ENCODE data around the gene SORCS3. TPM values are rescaled to one million over a fixed set of nuclear protein-coding genes. Genes with fewer than 3 reads are reported as not detected.

The SORCS3 gene
- total RNA-seq, 4 donors from 2014 or later: not detected

DNA sequence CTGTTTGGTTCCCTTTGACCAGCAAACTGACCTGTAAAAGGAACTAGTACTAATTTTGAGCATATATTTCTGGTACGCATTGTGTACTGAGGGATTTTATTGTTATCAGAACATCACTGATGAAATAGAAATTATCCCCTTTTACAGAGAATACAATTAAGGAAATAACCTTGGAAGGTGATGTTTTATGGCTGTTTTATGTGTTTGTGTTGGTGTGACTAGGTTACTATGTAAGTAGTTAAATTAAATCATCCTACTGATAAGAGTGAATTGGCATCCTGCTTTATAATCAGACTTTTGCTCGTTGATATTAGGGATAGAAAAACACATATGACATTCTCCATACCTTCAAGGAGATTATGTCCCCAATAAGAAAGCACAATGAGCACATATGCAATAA is 596.6 kb downstream of the SORCS3 start:
- H3K4me1 ChIP-seq: no peaks in the 10 kb centered on the region
- no peaks in the 10 kb centered on the region for H3K27me3 ChIP-seq
- no peaks in the 10 kb centered on the region for H3K9me3 ChIP-seq
- in situ Hi-C loops (cut with MboI; ENCODE audit: low sequenced_read_pairs in 4 of 4): no loop called here
- H3K36me3 ChIP-seq: no peaks in the 10 kb centered on the region
- TF ChIP-seq POLR2A (IDR thresholded peaks at IDR 0.05): no peak
- TF ChIP-seq, protein P1, sequence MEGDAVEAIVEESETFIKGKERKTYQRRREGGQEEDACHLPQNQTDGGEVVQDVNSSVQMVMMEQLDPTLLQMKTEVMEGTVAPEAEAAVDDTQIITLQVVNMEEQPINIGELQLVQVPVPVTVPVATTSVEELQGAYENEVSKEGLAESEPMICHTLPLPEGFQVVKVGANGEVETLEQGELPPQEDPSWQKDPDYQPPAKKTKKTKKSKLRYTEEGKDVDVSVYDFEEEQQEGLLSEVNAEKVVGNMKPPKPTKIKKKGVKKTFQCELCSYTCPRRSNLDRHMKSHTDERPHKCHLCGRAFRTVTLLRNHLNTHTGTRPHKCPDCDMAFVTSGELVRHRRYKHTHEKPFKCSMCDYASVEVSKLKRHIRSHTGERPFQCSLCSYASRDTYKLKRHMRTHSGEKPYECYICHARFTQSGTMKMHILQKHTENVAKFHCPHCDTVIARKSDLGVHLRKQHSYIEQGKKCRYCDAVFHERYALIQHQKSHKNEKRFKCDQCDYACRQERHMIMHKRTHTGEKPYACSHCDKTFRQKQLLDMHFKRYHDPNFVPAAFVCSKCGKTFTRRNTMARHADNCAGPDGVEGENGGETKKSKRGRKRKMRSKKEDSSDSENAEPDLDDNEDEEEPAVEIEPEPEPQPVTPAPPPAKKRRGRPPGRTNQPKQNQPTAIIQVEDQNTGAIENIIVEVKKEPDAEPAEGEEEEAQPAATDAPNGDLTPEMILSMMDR (IDR thresholded peaks at IDR 0.05 in 4 of 5, conservative IDR thresholded peaks at IDR 0.05 in 1 of 5): no peak
- DNase-seq (no peak), ATAC-seq (no peak)
- intact Hi-C loops (cut with DNase I; ENCODE audit: low total_unique reads): no loop called here
- no peak overlapping the region for H3K4me3 ChIP-seq
- no peak overlapping the region for H3K27ac ChIP-seq

DNA sequence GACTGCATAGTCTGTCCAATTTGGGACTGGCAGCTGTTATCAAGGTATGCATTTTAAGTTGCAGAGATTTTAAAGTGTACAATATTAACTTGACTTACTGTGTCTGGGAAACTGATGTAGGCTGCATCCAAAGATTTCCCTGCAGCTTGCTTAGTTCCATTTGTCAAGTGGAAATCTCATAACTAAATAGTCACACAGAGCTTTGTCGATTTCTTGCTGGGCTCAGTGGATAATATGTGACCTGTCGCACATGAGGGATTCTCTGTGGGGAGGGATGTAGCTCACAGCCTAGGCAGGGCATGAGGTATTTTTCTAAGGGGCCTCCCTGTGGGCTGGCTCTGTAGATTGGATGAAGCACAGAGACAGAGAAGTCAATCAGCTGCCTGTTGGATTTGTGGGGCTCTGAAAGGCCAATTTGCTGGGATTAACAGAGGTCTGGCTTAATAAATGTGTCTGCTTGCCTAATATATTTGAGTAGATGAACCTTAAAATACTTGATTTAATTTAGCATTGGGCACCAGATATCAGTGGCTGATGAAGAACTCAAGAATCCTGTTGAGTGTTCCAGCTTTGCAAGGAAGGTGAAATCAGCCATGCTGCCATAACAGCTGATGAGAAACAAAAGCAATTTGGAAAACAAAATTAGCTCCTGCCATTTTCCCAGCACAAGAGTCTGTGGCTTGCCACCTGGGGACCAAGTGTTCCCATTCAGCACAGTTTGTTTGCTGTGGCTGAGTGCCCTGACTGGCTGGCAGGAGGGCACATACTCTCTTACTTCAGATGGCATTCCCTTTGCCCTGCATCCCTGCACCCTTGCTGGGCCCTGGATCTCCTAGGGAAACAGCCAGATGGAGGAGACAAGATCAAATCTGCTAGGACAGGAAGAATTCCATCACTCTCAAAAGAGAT is 598.5 kb downstream of the SORCS3 start:
- no peak for ATAC-seq
- no peaks in the 10 kb centered on the region for H3K4me1 ChIP-seq
- no peaks in the 10 kb centered on the region for H3K36me3 ChIP-seq
- H3K9me3 ChIP-seq: no peaks in the 10 kb centered on the region
- DNase-seq: no peak
- no peaks in the 10 kb centered on the region for H3K27me3 ChIP-seq
- H3K27ac ChIP-seq: no peak overlapping the region
- H3K4me3 ChIP-seq: no peak overlapping the region
- in situ Hi-C loops (cut with MboI; ENCODE audit: low sequenced_read_pairs in 4 of 4) (no loop called here), intact Hi-C loops (cut with DNase I; ENCODE audit: low total_unique reads) (no loop called here)
- TF ChIP-seq, protein P1 (IDR thresholded peaks at IDR 0.05 in 4 of 5, conservative IDR thresholded peaks at IDR 0.05 in 1 of 5): no peak
- TF ChIP-seq POLR2A (IDR thresholded peaks at IDR 0.05): no peak

DNA sequence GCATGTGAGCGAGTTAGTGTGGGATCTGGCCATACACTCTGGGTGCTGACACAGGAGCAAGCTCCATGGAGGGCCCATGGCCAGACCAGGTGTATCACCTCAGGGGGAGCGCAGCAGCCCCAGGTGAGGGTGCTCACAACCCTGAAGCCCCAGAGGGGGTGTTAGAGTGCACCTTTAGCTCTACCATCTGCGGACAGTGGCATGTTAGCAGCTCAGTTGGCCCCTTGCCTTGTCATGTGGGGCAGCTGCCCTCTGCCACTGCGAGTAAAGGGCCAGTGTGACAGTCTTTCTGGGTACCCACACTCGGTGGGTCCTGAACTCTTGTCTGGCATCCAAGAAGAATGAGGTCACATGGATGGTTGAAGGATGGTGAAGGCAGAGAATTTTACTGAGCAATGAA is 600.2 kb downstream of the SORCS3 start:
- in situ Hi-C loops (cut with MboI; ENCODE audit: low sequenced_read_pairs in 4 of 4): no loop called here
- no peak for ATAC-seq

DNA sequence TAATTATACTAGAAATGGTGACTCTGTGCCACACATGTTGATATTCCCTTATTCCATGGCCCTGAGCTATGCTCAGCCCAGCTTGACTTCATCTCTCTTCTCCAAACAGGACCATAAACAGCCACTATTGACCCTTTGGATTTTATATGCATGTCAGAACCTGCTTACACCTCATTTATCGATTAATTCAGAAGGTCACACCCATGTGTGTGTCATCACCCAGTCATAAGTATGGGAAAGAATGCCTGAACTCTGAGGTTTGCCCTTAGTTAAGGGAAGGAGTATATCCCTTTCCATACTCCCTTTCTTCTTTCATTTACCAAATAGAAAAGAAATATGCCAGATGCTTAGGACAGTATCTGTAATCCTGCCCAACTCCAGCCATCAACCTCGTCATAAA is 602.3 kb downstream of the SORCS3 start:
- H3K4me3 ChIP-seq: no peak overlapping the region
- TF ChIP-seq, protein P1 (IDR thresholded peaks at IDR 0.05 in 4 of 5, conservative IDR thresholded peaks at IDR 0.05 in 1 of 5): no peak
- TF ChIP-seq POLR2A (IDR thresholded peaks at IDR 0.05): no peak
- in situ Hi-C loops (cut with MboI; ENCODE audit: low sequenced_read_pairs in 4 of 4) (no loop called here), intact Hi-C loops (cut with DNase I; ENCODE audit: low total_unique reads) (no loop called here)
- H3K27me3 ChIP-seq: no peaks in the 10 kb centered on the region
- ATAC-seq (no peak), DNase-seq (no peak)
- no peaks in the 10 kb centered on the region for H3K36me3 ChIP-seq
- H3K4me1 ChIP-seq: no peaks in the 10 kb centered on the region
- H3K9me3 ChIP-seq: no peaks in the 10 kb centered on the region
- no peak overlapping the region for H3K27ac ChIP-seq

More for the DNA sequence above, 600.2 kb downstream of the SORCS3 start:
- Histone ChIP-seq H3K36me3 (no peaks in the 10 kb centered on the region), H3K27ac (no peak overlapping the region), H3K27me3 (no peaks in the 10 kb centered on the region), H3K4me3 (no peak overlapping the region), H3K9me3 (no peaks in the 10 kb centered on the region), H3K4me1 (no peaks in the 10 kb centered on the region)
- intact Hi-C loops (cut with DNase I; ENCODE audit: low total_unique reads): no loop called here
- TF ChIP-seq, protein P1 (IDR thresholded peaks at IDR 0.05 in 4 of 5, conservative IDR thresholded peaks at IDR 0.05 in 1 of 5): no peak
- no peak for TF ChIP-seq POLR2A (IDR thresholded peaks at IDR 0.05)
- no peak for DNase-seq
